ENCODE measurements around the gene SPSB1.

GRCh38 chr1:9401080-9401453 is 108.4 kb downstream of the SPSB1 start:
- TF ChIP-seq ESRRG (CRISPR knock-in tag; IDR thresholded peaks at IDR 0.05) (no peak), SNAI2 (CRISPR knock-in tag; IDR thresholded peaks at IDR 0.05) (no peak), PATZ1 (CRISPR knock-in tag; IDR thresholded peaks at IDR 0.05; ENCODE audit: borderline replicate concordance) (no peak), RARB (CRISPR knock-in tag; IDR thresholded peaks at IDR 0.05) (no peak), ZNF565 (CRISPR knock-in tag; conservative IDR thresholded peaks at IDR 0.05; ENCODE audit: low read depth) (no peak), POU6F1 (CRISPR knock-in tag; IDR thresholded peaks at IDR 0.05; ENCODE audit: borderline replicate concordance, low read depth) (no peak), ZFP30 (CRISPR knock-in tag; IDR thresholded peaks at IDR 0.05) (no peak), ZFP3 (CRISPR knock-in tag; IDR thresholded peaks at IDR 0.05) (no peak), CREB5 (CRISPR knock-in tag; IDR thresholded peaks at IDR 0.05; ENCODE audit: low read depth) (no peak), GLIS3 (CRISPR knock-in tag; IDR thresholded peaks at IDR 0.05) (no peak), ZNF70 (CRISPR knock-in tag; IDR thresholded peaks at IDR 0.05) (no peak), ARNTL (CRISPR knock-in tag; IDR thresholded peaks at IDR 0.05; ENCODE audit: borderline replicate concordance, low read depth) (no peak)
